Measurements from ENCODE around the gene GPR12.
"Not testable (repeated sequence)": the region's sequence is repeated elsewhere in the genome, so short reads cannot be mapped to it uniquely, and the experiment has no call there.

- not testable (repeated sequence) for TF ChIP-seq CTCF (IDR thresholded peaks at IDR 0.05 in 8 of 11, conservative IDR thresholded peaks at IDR 0.05 in 3 of 11); POLR2AphosphoS5 (IDR thresholded peaks at IDR 0.05)
Observed at GRCh38 chr13:26723620-26724019, 37.0 kb downstream of the GPR12 start.
